Right lobe of liver (tissue), 6 donors: ENCODE results near the gene ADARB2. TPM values are rescaled to one million over a fixed set of nuclear protein-coding genes. Genes with fewer than 3 reads are reported as not detected.

Experiments
- ATAC-seq, 4 donors: fragments of 200-7000 bp; cut with Tn5 transposase; one replicate each; pipeline ENCODE4 v1.9.1; 2020; ENCODE audit warnings: mild to moderate bottlenecking in 4 of 4, moderate library complexity in 4 of 4
- DNase-seq, 3 donors: peaks; one replicate each; pipeline ENCODE4 v3.0.0-alpha.2; 2020
- H3K27ac ChIP-seq, 3 donors: fragments of 200-600 bp; one replicate each; pipeline ENCODE4 v1.8.0; 2022
- H3K27me3 ChIP-seq, 2 donors: fragments of 200-600 bp; one replicate each; pipeline ENCODE4 v1.8.0; 2022
- H3K36me3 ChIP-seq, 4 donors: fragments of 200-600 bp; sonication (generic) in 1 of 4; one replicate each; pipeline versions ENCODE4 v1.5.1 to v1.8.0; 2017 to 2022; ENCODE audit warnings: control low read depth in 1 of 4
- H3K4me1 ChIP-seq, 4 donors: fragments of 200-600 bp; sonication (generic) in 1 of 4; one replicate each; pipeline versions ENCODE4 v1.5.1 to v1.8.0; 2017 to 2022; ENCODE audit warnings: control low read depth in 1 of 4
- H3K4me3 ChIP-seq, 3 donors: fragments of 200-600 bp; one replicate each; pipeline ENCODE4 v1.8.0; 2022
- H3K9me3 ChIP-seq, 4 donors: fragments of 200-600 bp; sonication (generic) in 1 of 4; one replicate each; pipeline versions ENCODE4 v1.5.1 to v1.8.0; 2017 to 2022; ENCODE audit warnings: control low read depth in 1 of 4
- POLR2A ChIP-seq: fragments of 450-650 bp; IDR thresholded peaks from one replicate; pipeline ENCODE4 v1.6.1; 2017; ENCODE audit warnings: antibody characterized with exemption, mild to moderate bottlenecking
- WGBS: methylation state at CpG from one replicate; pipeline ENCODE4 v1.1.6; 2018; ENCODE audit warnings: low coverage, low lambda C conversion rate; ENCODE audit not compliant: insufficient coverage; ENCODE audit errors: missing lambda C conversion rate; 5-methylcytosine and 5-hydroxymethylcytosine counted together
- intact Hi-C, 2 donors: fragments of 100-400 bp; cut with DNase I; formaldehyde crosslinking; loops; one replicate each; pipeline versions ENCODE4 v1.11.2 to v1.14.1; 2022
- total RNA-seq, 6 experiments: library from RNA; depleted of rRNA in 2 of 6; stranded (reverse); fragments of >200 nt in 2 of 6; fragmentation: NEBNext Ultra II Directional in 3 of 6; extraction: Animal tissue kit (Norgen Biotek cat#: 25700) in 3 of 6; gene quantifications; one replicate each; pipeline versions ENCODE4 v1.1.0 to v1.2.4, GENCODE V29; 2016 to 2023
- TF ChIP-seq, protein P1 (sequence below), 4 donors: fragments of 200-600 bp in 3 of 4; fragments of 450-650 bp in 1 of 4; IDR thresholded peaks; one replicate each; pipeline versions ENCODE4 v1.5.1 to v1.8.0; 2016 to 2022; ENCODE audit warnings: antibody characterized with exemption in 4 of 4, mild to moderate bottlenecking in 2 of 4
- donor health status: DM: no; HTN: yes; CAD: no.
- donor health status: DM: no; HTN: no; CAD: no.
- donor health status: DM: no; HTN: no; CAD: no.
- donor health status: DM: no; HTN: yes; CAD: no.
- donor health status: DM: no; HTN: yes; CAD: no.

ADARB2 gene
- total RNA-seq, 6 experiments from 2014 or later = 0.07 to 0.68 (median 0.42) TPM

DNA sequence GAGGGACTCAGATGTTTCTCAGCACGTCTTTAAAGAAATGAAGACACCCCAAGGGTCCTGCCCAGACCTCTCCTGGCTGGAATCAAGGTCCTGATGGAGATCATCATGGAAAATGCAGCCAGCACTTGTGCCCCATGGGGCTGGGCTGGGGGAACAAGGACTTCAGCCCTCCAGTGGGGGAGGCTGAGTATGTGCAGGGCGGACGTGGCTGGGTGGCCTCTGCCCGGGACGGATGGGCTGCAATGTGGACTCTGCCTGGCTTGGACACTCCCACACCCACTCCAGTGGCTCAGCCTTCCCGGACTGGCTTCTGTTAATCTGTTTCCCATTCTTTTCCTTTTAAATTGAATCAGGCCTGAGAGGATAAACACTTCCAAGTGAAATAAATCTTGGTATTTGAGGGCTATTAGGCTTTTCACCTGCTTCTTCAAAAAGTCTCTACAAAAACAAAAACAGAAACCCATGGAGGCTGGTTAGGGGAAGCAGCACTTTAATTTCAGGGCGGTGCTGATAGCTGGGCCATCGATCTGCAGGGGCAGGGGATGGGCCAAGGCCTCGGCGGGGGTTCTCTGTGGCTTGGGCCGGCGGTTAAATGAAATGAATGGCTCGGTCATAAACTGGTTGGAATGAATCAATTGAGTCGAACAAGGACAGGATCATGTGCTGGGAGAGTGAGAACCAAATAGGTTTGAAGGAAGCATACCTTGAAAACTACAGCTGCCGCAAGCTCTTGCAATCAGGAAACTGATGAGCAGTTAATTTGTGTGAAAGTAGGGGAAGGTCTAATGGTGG, 51.4 kb downstream of the ADARB2 start:
- no peaks in the 10 kb centered on the region for H3K36me3 ChIP-seq
- no peaks in the 10 kb centered on the region for H3K27me3 ChIP-seq
- ATAC-seq (peak in 1 of 4 donors; percentile 23), DNase-seq (no peak)
- H3K4me3 ChIP-seq = no peak overlapping the region
- H3K27ac ChIP-seq = no peak overlapping the region
- 37% methylated on average over 10 of the region's 15 CpGs for WGBS
- no peak for TF ChIP-seq POLR2A
- TF ChIP-seq, protein P1, sequence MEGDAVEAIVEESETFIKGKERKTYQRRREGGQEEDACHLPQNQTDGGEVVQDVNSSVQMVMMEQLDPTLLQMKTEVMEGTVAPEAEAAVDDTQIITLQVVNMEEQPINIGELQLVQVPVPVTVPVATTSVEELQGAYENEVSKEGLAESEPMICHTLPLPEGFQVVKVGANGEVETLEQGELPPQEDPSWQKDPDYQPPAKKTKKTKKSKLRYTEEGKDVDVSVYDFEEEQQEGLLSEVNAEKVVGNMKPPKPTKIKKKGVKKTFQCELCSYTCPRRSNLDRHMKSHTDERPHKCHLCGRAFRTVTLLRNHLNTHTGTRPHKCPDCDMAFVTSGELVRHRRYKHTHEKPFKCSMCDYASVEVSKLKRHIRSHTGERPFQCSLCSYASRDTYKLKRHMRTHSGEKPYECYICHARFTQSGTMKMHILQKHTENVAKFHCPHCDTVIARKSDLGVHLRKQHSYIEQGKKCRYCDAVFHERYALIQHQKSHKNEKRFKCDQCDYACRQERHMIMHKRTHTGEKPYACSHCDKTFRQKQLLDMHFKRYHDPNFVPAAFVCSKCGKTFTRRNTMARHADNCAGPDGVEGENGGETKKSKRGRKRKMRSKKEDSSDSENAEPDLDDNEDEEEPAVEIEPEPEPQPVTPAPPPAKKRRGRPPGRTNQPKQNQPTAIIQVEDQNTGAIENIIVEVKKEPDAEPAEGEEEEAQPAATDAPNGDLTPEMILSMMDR (IDR thresholded peaks at IDR 0.05) = no peak
- no peaks in the 10 kb centered on the region for H3K4me1 ChIP-seq
- no peaks in the 10 kb centered on the region for H3K9me3 ChIP-seq
- intact Hi-C loops = no loop called here

DNA sequence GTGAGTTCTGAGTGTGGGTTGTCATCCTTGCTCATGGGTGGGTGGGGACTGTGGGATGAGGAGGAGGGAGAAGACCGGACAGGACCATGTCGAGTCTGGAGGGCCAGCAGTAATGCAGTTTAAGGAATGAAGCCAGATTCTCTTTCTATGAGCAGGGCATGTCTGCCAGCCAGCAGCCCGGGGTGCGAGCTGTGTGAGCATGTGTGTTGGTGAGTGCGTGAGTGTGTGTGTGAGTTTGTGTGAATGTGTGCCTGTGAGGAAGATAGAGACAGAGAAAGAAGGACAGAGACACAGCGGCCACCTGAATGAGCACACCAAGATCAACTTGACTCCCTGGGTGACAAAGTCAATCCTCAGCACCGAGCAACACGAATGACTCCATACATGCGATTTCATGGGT, 52.3 kb downstream of the ADARB2 start:
- Histone ChIP-seq H3K27me3 (no peaks in the 10 kb centered on the region), H3K4me3 (no peak overlapping the region), H3K4me1 (no peaks in the 10 kb centered on the region), H3K27ac (no peak overlapping the region), H3K36me3 (no peaks in the 10 kb centered on the region), H3K9me3 (no peaks in the 10 kb centered on the region)
- DNase-seq (no peak), ATAC-seq (no peak)
- 78% methylated on average over 9 of the region's 9 CpGs for WGBS
- TF ChIP-seq POLR2A = no peak
- TF ChIP-seq, protein P1 (IDR thresholded peaks at IDR 0.05) = no peak
- intact Hi-C loops = no loop called here

DNA sequence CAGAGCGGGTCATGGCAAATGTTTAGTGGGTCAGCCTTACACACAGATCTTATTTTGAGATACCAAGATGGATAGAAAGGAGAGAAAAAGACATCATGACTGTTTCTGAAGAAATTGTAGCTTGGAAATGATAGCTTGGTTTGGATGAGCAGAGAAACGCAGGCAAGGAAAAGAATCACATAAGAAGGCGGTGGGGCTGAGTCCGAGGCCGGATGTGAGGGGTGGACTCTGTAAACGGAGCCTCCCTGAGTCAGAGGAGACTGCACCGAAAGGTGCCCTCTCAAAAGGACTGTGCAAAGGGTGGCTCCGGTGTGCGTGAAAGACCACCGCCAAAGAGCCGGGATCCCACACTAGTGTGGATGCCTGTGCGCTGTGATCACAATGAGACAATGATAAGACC, 53.7 kb downstream of the ADARB2 start:
- Histone ChIP-seq H3K9me3 (no peaks in the 10 kb centered on the region), H3K4me3 (no peak overlapping the region), H3K27ac (no peak overlapping the region), H3K4me1 (no peaks in the 10 kb centered on the region), H3K27me3 (no peaks in the 10 kb centered on the region), H3K36me3 (no peaks in the 10 kb centered on the region)
- DNase-seq (no peak), ATAC-seq (no peak)
- intact Hi-C loops = no loop called here
- 71% methylated on average over 5 of the region's 12 CpGs for WGBS
- TF ChIP-seq POLR2A = no peak
- TF ChIP-seq, protein P1 (IDR thresholded peaks at IDR 0.05) = no peak

DNA sequence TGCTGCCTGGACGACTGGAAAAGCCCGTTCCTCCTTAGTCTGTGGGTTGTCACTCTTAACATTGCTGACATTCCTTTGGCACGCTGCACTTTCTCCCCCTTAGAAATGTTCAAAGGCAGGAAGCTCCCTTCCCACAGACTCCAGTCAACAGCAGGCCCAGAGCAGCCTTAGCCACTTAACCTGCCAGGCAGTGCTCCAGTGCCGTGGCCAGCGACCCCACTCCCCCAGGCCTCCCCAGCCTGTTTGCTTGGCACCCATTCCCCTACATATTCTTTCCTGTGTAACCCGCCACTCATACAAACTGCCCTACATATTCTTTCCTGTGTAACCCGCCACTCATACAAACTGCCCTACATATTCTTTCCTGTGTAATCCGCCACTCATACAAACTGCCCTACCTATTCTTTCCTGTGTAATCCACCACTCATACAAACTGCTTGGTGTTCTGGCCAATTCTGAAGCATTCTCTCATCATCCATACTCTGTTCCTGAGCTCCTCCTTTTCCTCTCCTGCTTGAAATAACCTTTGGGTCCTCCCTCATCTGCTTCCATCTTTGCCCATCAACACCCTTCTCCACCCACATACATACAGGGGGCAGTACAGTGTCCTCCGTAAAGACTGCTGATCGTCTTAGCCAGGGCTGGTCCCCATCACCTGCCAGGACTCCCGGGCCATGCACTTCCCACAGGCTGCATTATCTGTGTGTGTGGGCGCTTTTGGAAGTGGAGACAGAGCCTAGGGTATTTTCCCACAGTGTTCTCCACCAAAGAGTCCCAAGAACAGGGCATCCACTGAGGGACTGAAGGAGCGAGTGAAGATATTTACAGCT, 57.3 kb downstream of the ADARB2 start:
- intact Hi-C loops = no loop called here
- Histone ChIP-seq H3K4me1 (no peaks in the 10 kb centered on the region), H3K9me3 (no peaks in the 10 kb centered on the region), H3K4me3 (no peak overlapping the region), H3K27me3 (no peaks in the 10 kb centered on the region), H3K27ac (no peak overlapping the region), H3K36me3 (no peaks in the 10 kb centered on the region)
- WGBS = 54% methylated on average over 9 of the region's 13 CpGs
- peak in 1 of 3 donors; percentile 18 for DNase-seq
- TF ChIP-seq, protein P1 (IDR thresholded peaks at IDR 0.05) = no peak
- TF ChIP-seq POLR2A = no peak
- ATAC-seq = no peak
